SK-N-SH (cell line): ENCODE measurements around the gene TXNL4B. TPM values are rescaled to one million over a fixed set of nuclear protein-coding genes. Genes with fewer than 3 reads are reported as not detected.

Experiments
- CTCF ChIA-PET: fragments of 300-600, 350-600 bp; formaldehyde crosslinking; extraction: SDS; loops from one replicate; lab custom pipeline; 2021; lab: Yijun Ruan, JAX
- POLR2A ChIA-PET: fragments of 350-600 bp; sonication (Branson Sonifier 250); formaldehyde crosslinking; extraction: SDS; loops from one replicate; lab custom pipeline; 2020; ENCODE audit warnings: antibody characterized with exemption, inconsistent platforms; lab: Yijun Ruan, JAX
- DNase-seq: peaks from one replicate; pipeline ENCODE4 v3.0.0; 2012
- H2AFZ ChIP-seq: fragments of 200-600 bp; sonication (generic); 2 replicates; pipeline ENCODE4 v1.8.1; 2016; ENCODE audit warnings: antibody characterized with exemption, mild to moderate bottlenecking, low read depth
- H3F3A ChIP-seq: fragments of 200-600 bp; sonication (generic); replicated peaks from 2 replicates; pipeline ENCODE3; 2016; ENCODE audit warnings: antibody characterized with exemption, mild to moderate bottlenecking; ENCODE audit not compliant: insufficient read depth
- H3K27ac ChIP-seq, 2 experiments: fragments of 200-500 bp in 1 of 2; fragments of 200-600 bp in 1 of 2; sonication (Bioruptor generic) in 1 of 2; sonication (generic), shearing (Covaris generic) in 1 of 2; 2 replicates each; pipeline versions ENCODE4 v1.5.1 to v1.6.1; 2014 to 2016; ENCODE audit warnings: low read depth in 2 of 2, inconsistent platforms in 1 of 2, low read length in 1 of 2, mild to moderate bottlenecking in 1 of 2, mixed read lengths in 1 of 2
- H3K27me3 ChIP-seq: fragments of 200-600 bp; sonication (generic), shearing (Covaris generic); 2 replicates; pipeline ENCODE4 v1.6.1; 2016; ENCODE audit warnings: mixed run types; ENCODE audit not compliant: insufficient read depth
- H3K36me3 ChIP-seq, 2 experiments: fragments of 200-500 bp in 1 of 2; fragments of 200-600 bp in 1 of 2; sonication (Bioruptor generic) in 1 of 2; sonication (generic) in 1 of 2; replicated peaks in 1 of 2; 2 replicates each; pipeline versions ENCODE3 to v1.5.1; 2014 to 2016; ENCODE audit warnings: low read length in 1 of 2, mild to moderate bottlenecking in 1 of 2; ENCODE audit not compliant: insufficient read depth in 2 of 2, control insufficient read depth in 1 of 2
- H3K4me1 ChIP-seq, 2 experiments: fragments of 200-500 bp in 1 of 2; fragments of 200-600 bp in 1 of 2; sonication (Bioruptor generic) in 1 of 2; sonication (generic), shearing (Covaris generic) in 1 of 2; 2 replicates each; pipeline versions ENCODE4 v1.5.1 to v1.6.1; 2014 to 2016; ENCODE audit warnings: low read depth in 1 of 2, low read length in 1 of 2, mixed run types in 1 of 2; ENCODE audit not compliant: insufficient read depth in 2 of 2, control insufficient read depth in 1 of 2
- H3K4me2 ChIP-seq: fragments of 200-600 bp; sonication (generic), shearing (Covaris generic); 2 replicates; pipeline ENCODE4 v1.6.1; 2017; ENCODE audit warnings: mixed run types
- H3K4me3 ChIP-seq, 2 experiments: fragments of 200-500 bp in 1 of 2; fragments of 200-600 bp in 1 of 2; sonication (Bioruptor generic) in 1 of 2; sonication (generic), shearing (Covaris generic) in 1 of 2; 2 replicates each; pipeline versions ENCODE4 v1.5.1 to v1.8.1; 2014 to 2016; ENCODE audit warnings: low read depth in 2 of 2, inconsistent platforms in 1 of 2, low read length in 1 of 2, mild to moderate bottlenecking in 1 of 2, mixed read lengths in 1 of 2, moderate library complexity in 1 of 2
- H3K79me2 ChIP-seq: fragments of 200-600 bp; sonication (generic); 2 replicates; pipeline ENCODE4 v1.8.1; 2017; ENCODE audit warnings: mild to moderate bottlenecking; ENCODE audit not compliant: insufficient read depth
- H3K9ac ChIP-seq: fragments of 200-600 bp; sonication (generic); 2 replicates; pipeline ENCODE4 v1.6.1; 2017; ENCODE audit warnings: mixed run types
- H3K9me2 ChIP-seq: fragments of 200-600 bp; sonication (generic); 2 replicates; pipeline ENCODE4 v1.6.1; 2017; ENCODE audit warnings: mixed run types
- H3K9me3 ChIP-seq: fragments of 200-600 bp; sonication (generic); 2 replicates; pipeline ENCODE4 v1.6.1; 2017; ENCODE audit warnings: mixed run types, mild to moderate bottlenecking, moderate library complexity
- H4K20me1 ChIP-seq: fragments of 200-600 bp; sonication (generic); 2 replicates; pipeline ENCODE4 v1.6.1; 2017; ENCODE audit warnings: mild to moderate bottlenecking, mixed run types; ENCODE audit not compliant: insufficient read depth
- CHD2 ChIP-seq: fragments of 150-350 bp; IDR thresholded peaks from 2 replicates; pipeline ENCODE4 v1.6.1; 2018; ENCODE audit warnings: low read length; ENCODE audit not compliant: partially characterized antibody
- FOSL2 ChIP-seq: IDR thresholded peaks from 2 replicates; pipeline ENCODE4 v1.4.0; 2012; ENCODE audit warnings: low read depth, mild to moderate bottlenecking, moderate library complexity, borderline replicate concordance
- FOXJ3 ChIP-seq: sonication (generic); formaldehyde crosslinking; IDR thresholded peaks from 2 replicates; pipeline ENCODE4 v1.5.1; 2020; ENCODE audit warnings: mild to moderate bottlenecking, missing genetic modification reagents
- FOXM1 ChIP-seq: IDR thresholded peaks from 2 replicates; pipeline ENCODE4 v1.4.0; 2012; ENCODE audit warnings: low read depth, mild to moderate bottlenecking
- GABPA ChIP-seq: IDR thresholded peaks from 2 replicates; pipeline ENCODE4 v1.4.0; 2012; ENCODE audit warnings: low read depth, mild to moderate bottlenecking
- JUND ChIP-seq: IDR thresholded peaks from 2 replicates; pipeline ENCODE4 v1.4.0; 2012
- MEF2A ChIP-seq: IDR thresholded peaks from 2 replicates; pipeline ENCODE4 v1.4.0; 2012; ENCODE audit warnings: low read depth, borderline replicate concordance
- NRF1 ChIP-seq: IDR thresholded peaks from 2 replicates; pipeline ENCODE4 v1.6.1; 2012; ENCODE audit warnings: low read depth, mild to moderate bottlenecking, low read length
- POLR2AphosphoS5 ChIP-seq: IDR thresholded peaks from 2 replicates; pipeline ENCODE4 v1.6.1; 2012; ENCODE audit warnings: low read depth, low read length
- RAD21 ChIP-seq: IDR thresholded peaks from 2 replicates; pipeline ENCODE4 v1.6.1; 2012; ENCODE audit warnings: mild to moderate bottlenecking, low read length
- RFX5 ChIP-seq: IDR thresholded peaks from 2 replicates; pipeline ENCODE4 v1.6.1; 2012; ENCODE audit warnings: mild to moderate bottlenecking, improper control_type of control experiment, low read length
- RXRA ChIP-seq: IDR thresholded peaks from 2 replicates; pipeline ENCODE4 v1.4.0; 2012; ENCODE audit warnings: low read depth, mild to moderate bottlenecking, borderline replicate concordance
- SIN3A ChIP-seq: IDR thresholded peaks from 2 replicates; pipeline ENCODE4 v1.6.1; 2012; ENCODE audit warnings: low read depth, mild to moderate bottlenecking, low read length, moderate library complexity, borderline replicate concordance
- SMC3 ChIP-seq: IDR thresholded peaks from 2 replicates; pipeline ENCODE4 v1.6.1; 2012; ENCODE audit warnings: low read depth, low read length, improper control_type of control experiment
- TAF1 ChIP-seq: IDR thresholded peaks from 2 replicates; pipeline ENCODE4 v1.6.1; 2012; ENCODE audit warnings: low read depth, mild to moderate bottlenecking, low read length, moderate library complexity, borderline replicate concordance
- TCF12 ChIP-seq: IDR thresholded peaks from 2 replicates; pipeline ENCODE4 v1.4.0; 2012
- TEAD4 ChIP-seq: IDR thresholded peaks from 2 replicates; pipeline ENCODE4 v1.4.0; 2012; ENCODE audit warnings: mild to moderate bottlenecking, borderline replicate concordance; ENCODE audit not compliant: insufficient read depth
- YY1 ChIP-seq: IDR thresholded peaks from 2 replicates; pipeline ENCODE4 v1.4.0; 2012; ENCODE audit warnings: low read depth, mild to moderate bottlenecking
- WGBS: methylation state at CpG from one replicate; pipeline ENCODE4 v1.1.6; 2017; ENCODE audit warnings: low lambda C conversion rate; 5-methylcytosine and 5-hydroxymethylcytosine counted together
- polyA plus RNA-seq, 3 experiments: library from polyadenylated mRNA; depleted of rRNA; stranded (reverse); fragments of >200 nt; gene quantifications; 2 replicates each; pipeline ENCODE4 v1.2.3, GENCODE V29; 2012
- TF ChIP-seq, protein P1 (sequence below): IDR thresholded peaks from 2 replicates; pipeline ENCODE4; 2012
- TF ChIP-seq, protein P2 (sequence below): fragments of 200-600 bp; sonication (generic); IDR thresholded peaks from 2 replicates; pipeline ENCODE4 v1.6.1; 2017; ENCODE audit warnings: antibody characterized with exemption, mild to moderate bottlenecking, moderate library complexity
- TF ChIP-seq, protein P3 (sequence below): IDR thresholded peaks from 2 replicates; pipeline ENCODE4 v1.4.0; 2012; ENCODE audit warnings: low read depth, borderline replicate concordance
- TF ChIP-seq, protein P4 (sequence below): fragments of 150-350 bp; IDR thresholded peaks from 2 replicates; pipeline ENCODE4 v1.6.1; 2016; ENCODE audit warnings: mild to moderate bottlenecking, low read depth, low read length

The TXNL4B gene
- polyA plus RNA-seq, 1 of the 3 experiments (the other 2 are of a cell fraction), result 8.9 TPM

DNA sequence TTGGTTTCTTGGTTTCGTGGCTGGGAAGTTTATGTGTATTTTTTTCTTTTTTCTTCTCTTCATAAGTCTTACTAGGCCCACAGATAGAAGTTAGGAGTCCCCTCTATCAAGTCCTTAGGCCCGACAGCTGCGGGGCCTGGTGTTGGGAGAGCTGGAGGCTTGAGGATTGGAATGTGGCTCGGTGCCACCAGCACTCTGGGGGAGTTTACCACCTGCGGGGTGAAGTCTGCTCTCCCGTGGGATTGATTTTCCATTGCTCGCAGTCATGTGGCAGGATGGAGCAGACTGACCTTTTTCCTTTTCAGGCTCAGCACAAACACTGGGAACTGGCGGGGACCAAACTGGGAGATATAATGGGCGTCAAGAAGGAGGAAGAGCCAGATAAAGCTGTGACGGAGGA is 7.8 kb upstream of the TXNL4B start:
- POLR2A ChIA-PET, result no interaction called here
- CTCF ChIA-PET, result interaction anchor here (8.3 kb wide), 1 partner anchor 33 kb away, joined by 48 read pairs; no protein-coding TSS in a partner anchor
- no peaks in the 10 kb centered on the region for H3F3A ChIP-seq
- H3K79me2 ChIP-seq, result peaks cover 6% of the 10 kb centered on the region
- no peaks in the 10 kb centered on the region for H3K9me3 ChIP-seq
- H3K27me3 ChIP-seq, result no peaks in the 10 kb centered on the region
- no peaks in the 10 kb centered on the region for H3K9me2 ChIP-seq
- H4K20me1 ChIP-seq, result 0 out of 2 replicates have a peak, but pooled peaks cover 5% of the 10 kb centered on the region
- no peak overlapping the region for H3K4me2 ChIP-seq
- peaks cover 39 to 94% of the 10 kb centered on the region in 2 experiments for H3K36me3 ChIP-seq
- no peak for DNase-seq
- TF ChIP-seq CHD2 (no peak), YY1 (no peak), FOXM1 (no peak), TCF12 (no peak), RFX5 (no peak)
- TF ChIP-seq, protein P1, sequence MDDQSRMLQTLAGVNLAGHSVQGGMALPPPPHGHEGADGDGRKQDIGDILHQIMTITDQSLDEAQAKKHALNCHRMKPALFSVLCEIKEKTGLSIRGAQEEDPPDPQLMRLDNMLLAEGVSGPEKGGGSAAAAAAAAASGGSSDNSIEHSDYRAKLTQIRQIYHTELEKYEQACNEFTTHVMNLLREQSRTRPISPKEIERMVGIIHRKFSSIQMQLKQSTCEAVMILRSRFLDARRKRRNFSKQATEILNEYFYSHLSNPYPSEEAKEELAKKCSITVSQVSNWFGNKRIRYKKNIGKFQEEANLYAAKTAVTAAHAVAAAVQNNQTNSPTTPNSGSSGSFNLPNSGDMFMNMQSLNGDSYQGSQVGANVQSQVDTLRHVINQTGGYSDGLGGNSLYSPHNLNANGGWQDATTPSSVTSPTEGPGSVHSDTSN, result no peak
- no peak overlapping the region for H3K9ac ChIP-seq
- H2AFZ ChIP-seq, result no peak overlapping the region
- 93% methylated on average over 10 of the region's 10 CpGs for WGBS
- no peaks in the 10 kb centered on the region for H3K4me1 ChIP-seq
- no peak overlapping the region for H3K27ac ChIP-seq
- no peak overlapping the region for H3K4me3 ChIP-seq

DNA sequence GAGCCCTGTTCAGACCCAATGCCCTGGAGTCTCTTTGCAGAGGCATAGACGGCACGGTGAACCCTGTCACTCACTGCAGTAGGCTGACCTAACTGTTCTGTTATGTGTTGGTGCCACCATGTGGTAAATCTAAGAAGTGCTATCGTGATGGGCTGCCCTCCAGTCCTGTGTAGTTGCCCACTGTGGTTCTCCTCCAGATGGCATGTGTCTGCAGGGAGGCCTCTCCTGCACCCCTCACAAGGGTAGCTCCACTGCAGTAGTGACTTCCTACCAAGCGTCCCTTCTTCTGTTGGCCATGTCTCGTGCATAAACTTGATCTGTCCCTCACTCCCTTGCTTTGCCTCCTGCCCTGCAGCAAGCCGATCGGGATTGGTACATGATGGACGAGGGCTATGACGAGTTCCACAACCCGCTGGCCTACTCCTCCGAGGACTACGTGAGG is 6.0 kb upstream of the TXNL4B start:
- TF ChIP-seq SIN3A (no peak), RAD21 (peak; percentile 72), POLR2AphosphoS5 (no peak), FOSL2 (no peak), RXRA (no peak), FOXJ3 (CRISPR knock-in tag) (no peak), MEF2A (no peak), TAF1 (no peak), GABPA (no peak), NRF1 (no peak), TCF12 (no peak), SMC3 (peak; percentile 39), JUND (no peak), TEAD4 (no peak)
- TF ChIP-seq, protein P2, sequence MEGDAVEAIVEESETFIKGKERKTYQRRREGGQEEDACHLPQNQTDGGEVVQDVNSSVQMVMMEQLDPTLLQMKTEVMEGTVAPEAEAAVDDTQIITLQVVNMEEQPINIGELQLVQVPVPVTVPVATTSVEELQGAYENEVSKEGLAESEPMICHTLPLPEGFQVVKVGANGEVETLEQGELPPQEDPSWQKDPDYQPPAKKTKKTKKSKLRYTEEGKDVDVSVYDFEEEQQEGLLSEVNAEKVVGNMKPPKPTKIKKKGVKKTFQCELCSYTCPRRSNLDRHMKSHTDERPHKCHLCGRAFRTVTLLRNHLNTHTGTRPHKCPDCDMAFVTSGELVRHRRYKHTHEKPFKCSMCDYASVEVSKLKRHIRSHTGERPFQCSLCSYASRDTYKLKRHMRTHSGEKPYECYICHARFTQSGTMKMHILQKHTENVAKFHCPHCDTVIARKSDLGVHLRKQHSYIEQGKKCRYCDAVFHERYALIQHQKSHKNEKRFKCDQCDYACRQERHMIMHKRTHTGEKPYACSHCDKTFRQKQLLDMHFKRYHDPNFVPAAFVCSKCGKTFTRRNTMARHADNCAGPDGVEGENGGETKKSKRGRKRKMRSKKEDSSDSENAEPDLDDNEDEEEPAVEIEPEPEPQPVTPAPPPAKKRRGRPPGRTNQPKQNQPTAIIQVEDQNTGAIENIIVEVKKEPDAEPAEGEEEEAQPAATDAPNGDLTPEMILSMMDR, result peak; percentile 66
- TF ChIP-seq, protein P3, sequence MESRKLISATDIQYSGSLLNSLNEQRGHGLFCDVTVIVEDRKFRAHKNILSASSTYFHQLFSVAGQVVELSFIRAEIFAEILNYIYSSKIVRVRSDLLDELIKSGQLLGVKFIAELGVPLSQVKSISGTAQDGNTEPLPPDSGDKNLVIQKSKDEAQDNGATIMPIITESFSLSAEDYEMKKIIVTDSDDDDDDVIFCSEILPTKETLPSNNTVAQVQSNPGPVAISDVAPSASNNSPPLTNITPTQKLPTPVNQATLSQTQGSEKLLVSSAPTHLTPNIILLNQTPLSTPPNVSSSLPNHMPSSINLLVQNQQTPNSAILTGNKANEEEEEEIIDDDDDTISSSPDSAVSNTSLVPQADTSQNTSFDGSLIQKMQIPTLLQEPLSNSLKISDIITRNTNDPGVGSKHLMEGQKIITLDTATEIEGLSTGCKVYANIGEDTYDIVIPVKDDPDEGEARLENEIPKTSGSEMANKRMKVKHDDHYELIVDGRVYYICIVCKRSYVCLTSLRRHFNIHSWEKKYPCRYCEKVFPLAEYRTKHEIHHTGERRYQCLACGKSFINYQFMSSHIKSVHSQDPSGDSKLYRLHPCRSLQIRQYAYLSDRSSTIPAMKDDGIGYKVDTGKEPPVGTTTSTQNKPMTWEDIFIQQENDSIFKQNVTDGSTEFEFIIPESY, result no peak
- TF ChIP-seq, protein P1, result peak; percentile 59
- TF ChIP-seq, protein P4, sequence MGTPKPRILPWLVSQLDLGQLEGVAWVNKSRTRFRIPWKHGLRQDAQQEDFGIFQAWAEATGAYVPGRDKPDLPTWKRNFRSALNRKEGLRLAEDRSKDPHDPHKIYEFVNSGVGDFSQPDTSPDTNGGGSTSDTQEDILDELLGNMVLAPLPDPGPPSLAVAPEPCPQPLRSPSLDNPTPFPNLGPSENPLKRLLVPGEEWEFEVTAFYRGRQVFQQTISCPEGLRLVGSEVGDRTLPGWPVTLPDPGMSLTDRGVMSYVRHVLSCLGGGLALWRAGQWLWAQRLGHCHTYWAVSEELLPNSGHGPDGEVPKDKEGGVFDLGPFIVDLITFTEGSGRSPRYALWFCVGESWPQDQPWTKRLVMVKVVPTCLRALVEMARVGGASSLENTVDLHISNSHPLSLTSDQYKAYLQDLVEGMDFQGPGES, result no peak
- POLR2A ChIA-PET, result no interaction called here
- CTCF ChIA-PET, result interaction anchor here (0.7 to 8.3 kb wide), 9 partner anchors 9 to 216 kb away, joined by 3 to 48 read pairs (median 4); partner anchors contain the start of gene HPR
- H3K9me2 ChIP-seq, result no peaks in the 10 kb centered on the region
- H3F3A ChIP-seq, result no peaks in the 10 kb centered on the region
- WGBS, result 96% methylated on average over 10 of the region's 12 CpGs
- no peak overlapping the region for H3K27ac ChIP-seq
- H2AFZ ChIP-seq, result no peak overlapping the region
- peaks cover 24% of the 10 kb centered on the region for H3K79me2 ChIP-seq
- H3K4me1 ChIP-seq, result peaks cover 8 to 9% of the 10 kb centered on the region in 2 experiments; a peak in 3 of 4 replicates
- no peak overlapping the region for H3K4me3 ChIP-seq
- H3K9me3 ChIP-seq, result no peaks in the 10 kb centered on the region
- no peak overlapping the region for H3K9ac ChIP-seq
- H3K27me3 ChIP-seq, result no peaks in the 10 kb centered on the region
- peaks cover 33 to 81% of the 10 kb centered on the region in 2 experiments for H3K36me3 ChIP-seq
- no peak overlapping the region for H3K4me2 ChIP-seq
- peak; percentile 78 for DNase-seq
- 0 out of 2 replicates have a peak, but pooled peaks cover 5% of the 10 kb centered on the region for H4K20me1 ChIP-seq
